PC-9 (cell line): ENCODE results near the gene SEC23IP.
"Not testable (repeated sequence)": the region's sequence is repeated elsewhere in the genome, so short reads cannot be mapped to it uniquely, and the experiment has no call there.

ENCODE experiments used
- CTCF ChIP-seq: fragments of 200-600 bp; sonication (generic); conservative IDR thresholded peaks from 2 replicates; pipeline ENCODE4 v1.6.1; 2017; ENCODE audit warnings: mixed run types, antibody characterized with exemption, mild to moderate bottlenecking, moderate library complexity
- EZH2 ChIP-seq: fragments of 200-600 bp; sonication (generic); IDR thresholded peaks from 2 replicates; pipeline ENCODE4 v1.8.0; 2017; ENCODE audit warnings: antibody characterized with exemption, low read depth

DNA sequence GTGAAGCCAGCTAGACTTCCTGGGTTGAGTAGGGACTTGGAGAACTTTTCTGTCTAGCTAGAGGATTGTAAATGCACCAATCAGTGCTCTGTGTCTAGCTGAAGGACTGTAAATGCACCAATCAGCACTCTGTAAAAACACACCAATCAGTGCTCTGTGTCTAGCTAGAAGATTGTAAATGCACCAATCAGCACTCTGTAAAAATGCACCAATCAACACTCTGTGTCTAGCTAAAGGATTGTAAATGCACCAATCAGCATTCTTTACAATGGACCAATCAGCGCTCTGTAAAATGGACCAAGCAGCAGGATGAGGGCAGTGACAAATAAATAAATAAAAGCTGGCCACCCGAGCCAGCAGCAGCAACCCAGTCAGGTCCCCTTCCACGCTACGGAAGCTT lies 2.2 kb upstream of the SEC23IP start:
- not testable (repeated sequence) for TF ChIP-seq EZH2, CTCF
